Fibroblast of the aortic adventitia (primary cell): ENCODE measurements around the gene ROCK2. TPM values are rescaled to one million over a fixed set of nuclear protein-coding genes. Genes with fewer than 3 reads are reported as not detected.

Experiments
- DNase-seq: peaks from one replicate; pipeline ENCODE4 v3.0.0-alpha.2; 2010; ENCODE audit warnings: low read depth
- H3K4me3 ChIP-seq: 2 replicates; pipeline ENCODE4 v1.5.1; 2011; ENCODE audit warnings: low read depth, mild to moderate bottlenecking, control low read depth, low read length, moderate library complexity
- CTCF ChIP-seq: IDR thresholded peaks from 2 replicates; pipeline ENCODE4 v1.5.1; 2011; ENCODE audit warnings: mild to moderate bottlenecking, low read length, control low read depth, inconsistent platforms; ENCODE audit not compliant: insufficient read depth
- total RNA-seq: library from RNA; depleted of rRNA; stranded (reverse); fragments of >200 nt; gene quantifications from 2 replicates; pipeline ENCODE4 v1.2.3, GENCODE V29; 2012; ENCODE audit warnings: low replicate concordance

The ROCK2 gene
- total RNA-seq, 1 donor: 65.3 TPM

GRCh38 chr2:11203480-11203879, 141.0 kb downstream of the ROCK2 start:
- no peak for TF ChIP-seq CTCF
- peak; percentile 16 for DNase-seq
- no peak overlapping the region for H3K4me3 ChIP-seq

- no peak overlapping the region for H3K4me3 ChIP-seq
- DNase-seq: no peak
- no peak for TF ChIP-seq CTCF
Measured at GRCh38 chr2:11201969-11202368, 142.5 kb downstream of the ROCK2 start.

GRCh38 chr2:11200651-11201050, 143.8 kb downstream of the ROCK2 start:
- DNase-seq: no peak
- TF ChIP-seq CTCF: no peak

GRCh38 chr2:11196246-11196645, 148.2 kb downstream of the ROCK2 start:
- no peak overlapping the region for H3K4me3 ChIP-seq
- no peak for DNase-seq
- TF ChIP-seq CTCF: no peak

More at GRCh38 chr2:11200651-11201050, 143.8 kb downstream of the ROCK2 start:
- H3K4me3 ChIP-seq: no peak overlapping the region

GRCh38 chr2:11187731-11188130, 156.7 kb downstream of the ROCK2 start:
- no peak overlapping the region for H3K4me3 ChIP-seq
- DNase-seq: no peak
- TF ChIP-seq CTCF: no peak

- peak; percentile 55 for DNase-seq
- no peak for TF ChIP-seq CTCF
- H3K4me3 ChIP-seq: no peak overlapping the region
Measured at GRCh38 chr2:11187083-11187619, 157.3 kb downstream of the ROCK2 start.

GRCh38 chr2:11186145-11186544, 158.3 kb downstream of the ROCK2 start:
- TF ChIP-seq CTCF: no peak

More at GRCh38 chr2:11186145-11186544, 158.3 kb downstream of the ROCK2 start:
- H3K4me3 ChIP-seq: no peak overlapping the region
- no peak for DNase-seq
